ENCODE measurements around the gene TMEM256. TPM values are rescaled to one million over a fixed set of nuclear protein-coding genes. Genes with fewer than 3 reads are reported as not detected.

The TMEM256 gene
- total RNA-seq, 2 experiments from 2014 or later = 47.5 to 56.1 TPM

GRCh38 chr17:7363311-7363710 lies 40.6 kb downstream of the TMEM256 start:
- ATAC-seq = no peak
- CTCF ChIA-PET = interaction anchor here (0.7 to 1.6 kb wide), 2 partner anchors 144 to 198 kb away, joined by 4 to 7 read pairs; partner anchors contain the start of gene SENP3

GRCh38 chr17:7361906-7362305 lies 42.0 kb downstream of the TMEM256 start:
- Mint-ChIP-seq H3K27me3 (peaks cover 2% of the 10 kb centered on the region), H3K4me1 (no peaks in the 10 kb centered on the region), H3K27ac (no peak overlapping the region), H3K9me3 (ENCODE audit: low read depth) (no peaks in the 10 kb centered on the region), H3K36me3 (no peaks in the 10 kb centered on the region), H3K4me3 (no peak overlapping the region)
- CTCF ChIA-PET = interaction anchor here (1.6 kb wide), 1 partner anchor 199 kb away, joined by 7 read pairs; the partner anchor contains the start of gene SENP3
- ATAC-seq (no peak), DNase-seq (no peak)

More at GRCh38 chr17:7363311-7363710, 40.6 kb downstream of the TMEM256 start:
- no peak overlapping the region for H3K4me3 Mint-ChIP-seq
- H3K4me1 Mint-ChIP-seq = no peaks in the 10 kb centered on the region
- H3K27ac Mint-ChIP-seq = no peak overlapping the region
- H3K27me3 Mint-ChIP-seq = peaks cover 2% of the 10 kb centered on the region
- no peaks in the 10 kb centered on the region for H3K36me3 Mint-ChIP-seq
- H3K9me3 Mint-ChIP-seq (ENCODE audit: low read depth) = no peaks in the 10 kb centered on the region
- DNase-seq = no peak

- no peaks in the 10 kb centered on the region for H3K9me3 Mint-ChIP-seq (ENCODE audit: low read depth)
- H3K27me3 Mint-ChIP-seq = peaks cover 2% of the 10 kb centered on the region
- H3K4me3 Mint-ChIP-seq = no peak overlapping the region
- H3K36me3 Mint-ChIP-seq = peaks cover 2% of the 10 kb centered on the region
- H3K27ac Mint-ChIP-seq = no peak overlapping the region
- peaks cover 30% of the 10 kb centered on the region for H3K4me1 Mint-ChIP-seq
- CTCF ChIA-PET = interaction anchor here (2.1 to 6.7 kb wide), 3 partner anchors 79 to 232 kb away, joined by 11 to 88 read pairs (median 41); partner anchors contain the start of genes SENP3, SOX15 and TMEM102
- no peak for ATAC-seq
- no peak for DNase-seq
Observed at GRCh38 chr17:7357381-7357780, 46.5 kb downstream of the TMEM256 start.

GRCh38 chr17:7356756-7357155 lies 47.1 kb downstream of the TMEM256 start:
- Mint-ChIP-seq H3K4me3 (no peak overlapping the region), H3K36me3 (peaks cover 3% of the 10 kb centered on the region), H3K27me3 (no peaks in the 10 kb centered on the region), H3K4me1 (peaks cover 32% of the 10 kb centered on the region), H3K9me3 (ENCODE audit: low read depth) (no peaks in the 10 kb centered on the region), H3K27ac (no peak overlapping the region)
- ATAC-seq (no peak), DNase-seq (no peak)
- CTCF ChIA-PET = interaction anchor here (0.9 to 6.7 kb wide), 27 partner anchors 9 to 331 kb away, joined by 3 to 88 read pairs (median 6); partner anchors contain the start of genes ACAP1, NEURL4, PLSCR3 and POLR2A

- Mint-ChIP-seq H3K36me3 (peaks cover 6% of the 10 kb centered on the region), H3K27ac (no peak overlapping the region), H3K4me3 (no peak overlapping the region), H3K4me1 (peaks cover 35% of the 10 kb centered on the region), H3K9me3 (ENCODE audit: low read depth) (no peaks in the 10 kb centered on the region), H3K27me3 (no peaks in the 10 kb centered on the region)
- CTCF ChIA-PET = interaction anchor here (0.6 to 6.7 kb wide), 52 partner anchors 10 to 360 kb away, joined by 3 to 88 read pairs (median 4); partner anchors contain the start of genes ACAP1, NEURL4, PLSCR3 and POLR2A
- DNase-seq (peak; percentile 92), ATAC-seq (peak; percentile 73)
Observed at GRCh38 chr17:7356072-7356549, 47.8 kb downstream of the TMEM256 start.

- Mint-ChIP-seq H3K9me3 (ENCODE audit: low read depth) (no peaks in the 10 kb centered on the region), H3K27me3 (no peaks in the 10 kb centered on the region), H3K4me3 (no peak overlapping the region), H3K27ac (no peak overlapping the region), H3K4me1 (peaks cover 40% of the 10 kb centered on the region), H3K36me3 (peaks cover 8% of the 10 kb centered on the region)
- CTCF ChIA-PET = interaction anchor here (0.6 to 6.7 kb wide), 49 partner anchors 10 to 361 kb away, joined by 3 to 88 read pairs (median 4); partner anchors contain the start of genes ACAP1, NEURL4, PLSCR3 and POLR2A
- no peak for DNase-seq
- ATAC-seq = no peak
Observed at GRCh38 chr17:7355573-7355972, 48.3 kb downstream of the TMEM256 start.

- ATAC-seq (no peak), DNase-seq (peak; percentile 42)
- Mint-ChIP-seq H3K9me3 (ENCODE audit: low read depth) (no peaks in the 10 kb centered on the region), H3K4me3 (no peak within 1 kb of the TSS), H3K4me1 (peaks cover 43% of the 10 kb centered on the region), H3K36me3 (peaks cover 11% of the 10 kb centered on the region), H3K27me3 (no peaks in the 10 kb centered on the region), H3K27ac (peak within 1 kb of the TSS; percentile 18)
- CTCF ChIA-PET = interaction anchor here (0.8 to 6.7 kb wide), 18 partner anchors 10 to 334 kb away, joined by 3 to 88 read pairs (median 8); partner anchors contain the start of genes ACAP1, NEURL4, SENP3 and SLC2A4
Observed at GRCh38 chr17:7355053-7355452, 48.8 kb downstream of the TMEM256 start, which contains the start of gene TMEM95. Gene TMEM95 (plus strand): TSS chr17:7355156. CDS start chr17:7355205, 49 bp downstream.

- no peaks in the 10 kb centered on the region for H3K27me3 Mint-ChIP-seq
- no peak overlapping the region for H3K4me3 Mint-ChIP-seq
- CTCF ChIA-PET = interaction anchor here (1.0 to 6.7 kb wide), 11 partner anchors 9 to 335 kb away, joined by 3 to 88 read pairs (median 10); partner anchors contain the start of genes ACAP1, NEURL4, SENP3 and SLC2A4
- peaks cover 49% of the 10 kb centered on the region for H3K4me1 Mint-ChIP-seq
- ATAC-seq = no peak
- peak overlapping the region; percentile 18 for H3K27ac Mint-ChIP-seq
- H3K36me3 Mint-ChIP-seq = peaks cover 14% of the 10 kb centered on the region
- peak; percentile 48 for DNase-seq
- no peaks in the 10 kb centered on the region for H3K9me3 Mint-ChIP-seq (ENCODE audit: low read depth)
Observed at GRCh38 chr17:7354262-7354843, 49.5 kb downstream of the TMEM256 start.

Other genes with a start within 250 kb of the TMEM256 start
- under 1 TPM; 0.35 to 0.38 TPM for gene ASGR1, start 224.7 kb downstream of the TMEM256 start, total RNA-seq
- 1 to 10 TPM; 4.9 to 5.3 TPM for gene DLG4, start 184.3 kb downstream of the TMEM256 start, total RNA-seq
- 100 to 1,000 TPM; 411 to 423 TPM for gene ACADVL, start 184.2 kb downstream of the TMEM256 start, total RNA-seq
- gene DVL2, start 169.6 kb downstream of the TMEM256 start, total RNA-seq = 10 to 100 TPM; 52.7 to 62.0 TPM
- gene PHF23, start 164.6 kb downstream of the TMEM256 start, total RNA-seq = 10 to 100 TPM; 42.1 to 53.2 TPM
- gene GABARAP, start 161.6 kb downstream of the TMEM256 start, total RNA-seq = 100 to 1,000 TPM; 207 to 231 TPM
- gene CTDNEP1, start 152.4 kb downstream of the TMEM256 start, total RNA-seq = 100 to 1,000 TPM; 162 to 192 TPM
- 10 to 100 TPM; 56.5 to 70.4 TPM for gene ELP5, start 151.9 kb downstream of the TMEM256 start, total RNA-seq
- 1 to 10 TPM in 1 of 2 experiments, under 1 TPM in 1; 0.66 to 1.9 TPM for gene CLDN7, start 141.6 kb downstream of the TMEM256 start, total RNA-seq
- not detected for gene SLC2A4, start 122.4 kb downstream of the TMEM256 start, total RNA-seq
- gene YBX2, start 109.5 kb downstream of the TMEM256 start, total RNA-seq = 1 to 10 TPM in 1 of 2 experiments, under 1 TPM in 1; 0.35 to 1.4 TPM
- 100 to 1,000 TPM; 575 to 853 TPM for gene EIF5A, start 96.5 kb downstream of the TMEM256 start, total RNA-seq
- 10 to 100 TPM; 83.7 to 85.1 TPM for gene GPS2, start 88.7 kb downstream of the TMEM256 start, total RNA-seq
- gene NEURL4, start 74.8 kb downstream of the TMEM256 start, total RNA-seq = 10 to 100 TPM; 43.7 to 44.8 TPM
- gene ACAP1, start 67.6 kb downstream of the TMEM256 start, total RNA-seq = 100 to 1,000 TPM; 594 to 712 TPM
- 1 to 10 TPM; 6.0 to 6.1 TPM for gene KCTD11, start 51.9 kb downstream of the TMEM256 start, total RNA-seq
- gene TMEM95, start 48.9 kb downstream of the TMEM256 start, total RNA-seq = not detected
- gene TNK1, start 23.0 kb downstream of the TMEM256 start, total RNA-seq = under 1 TPM; 0.54 to 0.61 TPM
- gene PLSCR3, start 9.6 kb downstream of the TMEM256 start, total RNA-seq = 10 to 100 TPM; 65.5 to 74.2 TPM
- gene NLGN2, start 3.7 kb upstream of the TMEM256 start, total RNA-seq = 1 to 10 TPM; 2.0 to 3.5 TPM
- not detected for gene SPEM1, start 16.2 kb upstream of the TMEM256 start, total RNA-seq
- not detected for gene SPEM2, start 21.5 kb upstream of the TMEM256 start, total RNA-seq
- gene SPEM3, start 24.8 kb upstream of the TMEM256 start, total RNA-seq = not detected
- 10 to 100 TPM; 13.9 to 16.7 TPM for gene TMEM102, start 31.3 kb upstream of the TMEM256 start, total RNA-seq
- 1 to 10 TPM; 3.6 to 4.1 TPM for gene FGF11, start 35.4 kb upstream of the TMEM256 start, total RNA-seq
- 10 to 100 TPM; 10.4 to 13.1 TPM for gene CHRNB1, start 41.0 kb upstream of the TMEM256 start, total RNA-seq
- gene ZBTB4, start 75.5 kb upstream of the TMEM256 start, total RNA-seq = 10 to 100 TPM; 24.5 to 27.7 TPM
- not detected for gene SLC35G6, start 77.3 kb upstream of the TMEM256 start, total RNA-seq
- 100 to 1,000 TPM; 198 to 228 TPM for gene POLR2A, start 80.3 kb upstream of the TMEM256 start, total RNA-seq
- 10 to 100 TPM; 52.8 to 59.4 TPM for gene TNFSF12, start 145.0 kb upstream of the TMEM256 start, total RNA-seq
- 1 to 10 TPM; 2.2 to 2.5 TPM for gene TNFSF13, start 154.7 kb upstream of the TMEM256 start, total RNA-seq
- 10 to 100 TPM; 55.7 to 70.9 TPM for gene SENP3, start 157.8 kb upstream of the TMEM256 start, total RNA-seq
- 10 to 100 TPM in 1 of 2 experiments, 1 to 10 TPM in 1; 10.0 to 26.7 TPM for gene CD68, start 175.5 kb upstream of the TMEM256 start, total RNA-seq
- 10 to 100 TPM; 57.6 to 76.9 TPM for gene MPDU1, start 179.8 kb upstream of the TMEM256 start, total RNA-seq
- under 1 TPM; 0.21 to 0.35 TPM for gene SOX15, start 186.0 kb upstream of the TMEM256 start, total RNA-seq
- 10 to 100 TPM; 30.7 to 40.5 TPM for gene FXR2, start 210.8 kb upstream of the TMEM256 start, total RNA-seq
- 10 to 100 TPM; 21.5 to 28.0 TPM for gene SAT2, start 223.7 kb upstream of the TMEM256 start, total RNA-seq
- not detected for gene SHBG, start 226.0 kb upstream of the TMEM256 start, total RNA-seq
- gene ATP1B2, start 246.8 kb upstream of the TMEM256 start, total RNA-seq = under 1 TPM in 1 of 2 experiments, not detected in 1; 0.47 TPM